GM10248 (cell line): Measurements from ENCODE around the gene PLCG1.

Experiments
- CTCF ChIA-PET: fragments of 300-600 bp; sonication (Branson Sonifier 250); formaldehyde crosslinking; extraction: SDS; loops from one replicate; lab custom pipeline; 2021; ENCODE audit warnings: antibody characterized with exemption; lab: Yijun Ruan, JAX
- POLR2A ChIA-PET: fragments of 350-650 bp; sonication (Branson Sonifier 250); formaldehyde crosslinking; extraction: SDS; loops from one replicate; lab custom pipeline; 2020; ENCODE audit warnings: antibody characterized with exemption; lab: Yijun Ruan, JAX
- DNase-seq: peaks from one replicate; pipeline ENCODE4 v3.0.0; 2012; ENCODE audit errors: extremely low spot score
- TF ChIP-seq, protein P1 (sequence below): IDR thresholded peaks from 2 replicates; pipeline ENCODE4 v1.5.1; 2012; ENCODE audit warnings: mild to moderate bottlenecking, low read depth; ENCODE audit errors: extremely low read depth, missing control alignments, control extremely low read depth

The PLCG1 gene

DNA sequence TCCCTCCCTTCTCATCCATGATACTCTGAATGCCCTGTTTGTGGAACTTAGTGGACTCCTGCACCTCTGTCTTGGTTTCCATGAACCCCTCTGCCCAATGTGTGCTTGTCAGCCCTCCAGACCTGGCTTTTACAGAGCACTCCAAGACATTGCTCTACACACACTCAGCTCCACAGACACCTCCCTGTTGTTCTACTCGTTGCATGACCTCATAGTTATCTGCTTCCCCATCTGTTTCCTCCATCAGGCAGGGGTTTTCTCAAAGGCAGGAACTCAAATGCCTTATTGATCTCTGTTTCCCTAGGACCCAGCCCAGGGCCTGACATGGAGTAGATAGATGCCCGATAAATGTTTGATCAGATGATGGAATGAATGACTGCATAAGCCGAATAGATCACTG lies 13.3 kb downstream of the PLCG1 start:
- no peak for DNase-seq
- POLR2A ChIA-PET = no interaction called here
- TF ChIP-seq, protein P1, sequence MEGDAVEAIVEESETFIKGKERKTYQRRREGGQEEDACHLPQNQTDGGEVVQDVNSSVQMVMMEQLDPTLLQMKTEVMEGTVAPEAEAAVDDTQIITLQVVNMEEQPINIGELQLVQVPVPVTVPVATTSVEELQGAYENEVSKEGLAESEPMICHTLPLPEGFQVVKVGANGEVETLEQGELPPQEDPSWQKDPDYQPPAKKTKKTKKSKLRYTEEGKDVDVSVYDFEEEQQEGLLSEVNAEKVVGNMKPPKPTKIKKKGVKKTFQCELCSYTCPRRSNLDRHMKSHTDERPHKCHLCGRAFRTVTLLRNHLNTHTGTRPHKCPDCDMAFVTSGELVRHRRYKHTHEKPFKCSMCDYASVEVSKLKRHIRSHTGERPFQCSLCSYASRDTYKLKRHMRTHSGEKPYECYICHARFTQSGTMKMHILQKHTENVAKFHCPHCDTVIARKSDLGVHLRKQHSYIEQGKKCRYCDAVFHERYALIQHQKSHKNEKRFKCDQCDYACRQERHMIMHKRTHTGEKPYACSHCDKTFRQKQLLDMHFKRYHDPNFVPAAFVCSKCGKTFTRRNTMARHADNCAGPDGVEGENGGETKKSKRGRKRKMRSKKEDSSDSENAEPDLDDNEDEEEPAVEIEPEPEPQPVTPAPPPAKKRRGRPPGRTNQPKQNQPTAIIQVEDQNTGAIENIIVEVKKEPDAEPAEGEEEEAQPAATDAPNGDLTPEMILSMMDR = no peak
- CTCF ChIA-PET = interaction anchor here (1.1 to 5.2 kb wide), 5 partner anchors 8 to 182 kb away, joined by 3 to 28 read pairs (median 5); no protein-coding TSS in a partner anchor

DNA sequence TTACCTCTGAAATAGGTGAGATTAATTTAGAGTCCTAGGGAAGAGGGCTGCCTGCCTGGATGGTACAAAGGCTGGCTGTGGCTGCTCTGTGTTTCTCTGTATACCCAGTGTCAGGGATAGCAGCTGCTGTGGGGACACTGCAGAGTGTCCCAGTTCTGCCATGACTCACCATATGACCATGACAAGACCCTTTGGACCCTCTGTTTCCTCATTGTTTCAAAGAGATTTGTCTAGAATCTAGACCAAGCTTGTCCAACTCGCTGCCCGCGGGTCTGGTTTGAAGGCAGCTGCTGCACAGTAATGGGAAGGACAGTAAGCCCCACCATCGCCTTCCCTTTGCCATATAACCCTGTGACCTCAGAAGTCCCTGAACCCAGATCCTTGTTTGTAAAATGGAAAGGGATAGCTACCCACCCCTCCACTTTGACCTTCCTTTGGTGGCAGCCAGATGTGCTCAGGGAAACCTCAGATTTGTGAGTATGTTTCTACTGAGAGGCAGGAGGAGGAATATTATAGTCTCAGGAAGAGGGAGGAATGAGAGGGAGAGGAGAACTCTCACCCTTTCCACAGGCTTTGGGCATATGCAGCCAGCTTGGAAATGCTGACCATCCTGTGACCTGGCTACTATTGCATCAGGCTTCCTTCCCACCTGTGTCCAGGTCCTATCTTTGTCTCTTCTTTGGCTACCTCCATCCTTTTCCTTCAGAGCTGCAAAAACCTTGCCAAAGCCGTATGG lies 14.0 kb downstream of the PLCG1 start:
- CTCF ChIA-PET = interaction anchor here (0.8 to 5.2 kb wide), 5 partner anchors 9 to 183 kb away, joined by 3 to 28 read pairs (median 3); no protein-coding TSS in a partner anchor
- TF ChIP-seq, protein P1 = no peak
- DNase-seq = no peak
- POLR2A ChIA-PET = no interaction called here

DNA sequence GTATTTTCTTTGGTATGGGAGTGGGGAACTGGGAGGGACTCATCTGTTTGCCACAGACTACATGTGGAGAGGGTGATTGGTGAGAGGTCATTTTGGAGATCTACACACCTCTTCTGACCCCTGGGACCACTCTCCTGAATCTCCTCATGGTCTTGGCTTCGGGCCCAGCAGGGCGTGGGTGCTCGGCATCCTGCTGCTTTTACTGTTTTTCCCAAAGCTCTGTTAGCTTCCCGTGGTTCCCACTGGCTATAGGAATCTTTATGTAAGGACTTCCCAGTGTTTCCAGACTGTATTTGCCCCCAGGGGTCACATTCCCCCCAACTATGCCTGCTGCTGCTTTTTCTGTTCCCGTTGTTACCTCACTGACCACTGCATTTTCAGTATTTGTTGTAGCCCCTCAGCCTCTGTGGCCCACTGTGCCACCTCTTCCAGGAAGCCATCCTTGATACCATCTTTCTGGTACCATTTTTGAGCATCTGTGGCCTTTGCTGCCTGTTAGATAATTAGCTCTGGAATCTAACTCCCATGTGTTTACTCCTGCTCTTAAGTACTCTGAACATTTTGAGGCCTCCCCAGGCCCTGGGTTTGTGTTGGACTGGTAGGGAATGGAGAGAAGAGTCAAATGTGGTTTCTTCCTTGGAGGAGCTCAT lies 14.9 kb downstream of the PLCG1 start:
- ChIA-PET POLR2A (no interaction called here), CTCF (interaction anchor here (1.0 to 5.2 kb wide), 5 partner anchors 10 to 57 kb away, joined by 3 to 28 read pairs (median 4); no protein-coding TSS in a partner anchor)
- TF ChIP-seq, protein P1 = no peak
- no peak for DNase-seq

- no peak for DNase-seq
- TF ChIP-seq, protein P1 = no peak
- ChIA-PET POLR2A (no interaction called here), CTCF (interaction anchor here (1.5 to 7.4 kb wide), 6 partner anchors 12 to 186 kb away, joined by 4 to 76 read pairs (median 38); partner anchors contain the start of gene LPIN3)
Measured at GRCh38 chr20:41154436-41155176, 17.3 kb downstream of the PLCG1 start.

DNA sequence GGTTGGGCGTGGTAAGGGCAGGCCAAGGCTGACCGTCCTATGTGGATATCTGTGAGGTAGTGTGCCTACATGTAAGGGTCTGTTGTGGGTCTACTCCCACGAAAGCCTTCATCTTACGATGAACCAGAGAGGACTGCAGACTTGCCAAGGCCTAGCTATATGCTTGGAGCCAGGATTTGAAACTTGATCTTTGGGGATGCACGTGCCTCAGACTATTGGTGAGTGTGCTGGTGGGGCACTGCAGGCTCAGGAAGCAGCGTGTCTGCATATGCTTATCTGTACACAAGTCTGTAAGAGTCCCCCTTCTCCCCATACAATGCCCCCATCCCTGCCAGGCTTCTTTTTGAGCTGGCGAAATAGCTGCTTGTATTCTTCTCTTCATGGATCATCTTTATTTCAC lies 17.9 kb downstream of the PLCG1 start:
- ChIA-PET CTCF (interaction anchor here (0.7 to 7.4 kb wide), 8 partner anchors 12 to 198 kb away, joined by 3 to 76 read pairs (median 17); partner anchors contain the start of gene LPIN3), POLR2A (no interaction called here)
- TF ChIP-seq, protein P1 = no peak
- no peak for DNase-seq

- TF ChIP-seq, protein P1 = no peak
- no peak for DNase-seq
- ChIA-PET POLR2A (no interaction called here), CTCF (interaction anchor here (1.0 to 7.4 kb wide), 12 partner anchors 8 to 195 kb away, joined by 3 to 76 read pairs (median 5); partner anchors contain the start of gene LPIN3)
Measured at GRCh38 chr20:41158082-41158625, 20.8 kb downstream of the PLCG1 start.
